Activated T-cell treated with anti-CD3 and anti-CD28 coated beads for 24 hours (primary cell): Measurements from ENCODE around the gene TBC1D17.

Source experiments
- DNase-seq: peaks from one replicate; pipeline ENCODE4 v3.0.0-alpha.2; 2020; ENCODE audit warnings: low read depth

TBC1D17 gene

GRCh38 chr19:49877020-49877878 is at the start of gene TBC1D17, which contains the start of gene AKT1S1:
TSS of gene TBC1D17 (plus strand) at chr19:49877702. CDS start at chr19:49877724, 22 bp downstream.
TSS of gene AKT1S1 (minus strand) at chr19:49877355. CDS start at chr19:49873295, 4,060 bp downstream.
- peak; percentile 97 for DNase-seq

DNA sequence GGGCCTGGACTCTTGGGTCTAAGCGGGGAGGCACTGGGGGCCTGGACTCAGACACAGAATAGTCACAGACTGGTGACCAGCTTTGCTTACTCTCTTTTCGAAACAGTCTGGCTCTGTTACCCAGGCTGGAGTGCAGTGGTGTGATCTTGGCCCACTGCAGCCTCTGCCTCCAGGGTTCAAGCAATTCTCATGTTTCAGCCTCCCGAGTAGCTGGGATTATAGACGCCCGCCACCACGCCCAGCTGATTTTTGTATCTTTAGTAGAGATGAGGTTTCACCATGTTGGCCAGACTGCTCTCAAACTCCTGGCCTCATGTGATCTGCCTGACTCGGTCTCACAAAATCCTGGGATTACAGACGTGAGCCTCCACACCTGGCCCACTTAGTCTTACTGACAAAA is 48.3 kb upstream of the TBC1D17 start:
- DNase-seq: no peak

DNA sequence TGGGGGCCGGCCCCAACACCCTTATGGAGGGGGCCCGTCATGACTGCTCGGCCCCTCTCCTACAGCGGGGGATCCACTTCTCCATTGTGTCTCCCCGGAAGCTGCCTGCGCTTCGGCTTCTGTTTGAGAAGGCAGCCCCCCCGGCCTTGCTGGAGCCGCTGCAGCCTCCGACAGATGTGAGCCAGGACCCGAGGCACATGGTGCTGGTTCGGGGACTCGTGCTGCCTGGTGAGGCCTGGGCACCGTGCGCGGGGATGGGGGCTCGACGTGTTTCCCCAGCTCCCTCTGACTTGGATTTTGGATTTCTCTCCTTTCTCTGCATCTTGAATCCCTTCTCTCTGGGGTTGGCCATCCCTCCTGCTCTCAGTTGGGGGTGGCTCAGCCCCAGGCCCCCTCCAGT is 47.8 kb upstream of the TBC1D17 start:
- DNase-seq: no peak

GRCh38 chr19:49830766-49831165 is 46.7 kb upstream of the TBC1D17 start:
- no peak for DNase-seq

GRCh38 chr19:49831592-49831991 is 45.9 kb upstream of the TBC1D17 start:
- DNase-seq: no peak

GRCh38 chr19:49832556-49832955 is 44.9 kb upstream of the TBC1D17 start:
- DNase-seq: no peak

DNA sequence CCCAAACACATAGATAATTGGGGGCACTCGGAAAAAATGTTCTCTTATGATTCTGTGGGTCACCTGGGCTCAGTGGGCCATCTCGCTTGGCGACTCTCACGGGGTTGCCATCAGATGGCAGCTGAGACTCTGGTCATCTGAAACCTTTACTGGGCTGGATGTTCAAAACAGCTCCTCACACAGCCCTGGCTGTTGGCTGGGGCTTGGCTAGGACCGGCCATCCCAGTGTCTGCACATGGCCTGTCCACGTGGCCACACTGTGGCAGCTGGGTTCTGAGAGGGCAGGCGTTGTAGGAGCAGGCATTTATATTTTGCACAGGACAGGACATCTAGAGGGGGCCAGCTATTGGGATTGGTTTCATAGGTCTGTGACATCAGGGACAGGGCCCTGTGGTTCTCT is 43.9 kb upstream of the TBC1D17 start:
- DNase-seq: no peak

GRCh38 chr19:49835562-49835961 is 41.9 kb upstream of the TBC1D17 start:
- no peak for DNase-seq

DNA sequence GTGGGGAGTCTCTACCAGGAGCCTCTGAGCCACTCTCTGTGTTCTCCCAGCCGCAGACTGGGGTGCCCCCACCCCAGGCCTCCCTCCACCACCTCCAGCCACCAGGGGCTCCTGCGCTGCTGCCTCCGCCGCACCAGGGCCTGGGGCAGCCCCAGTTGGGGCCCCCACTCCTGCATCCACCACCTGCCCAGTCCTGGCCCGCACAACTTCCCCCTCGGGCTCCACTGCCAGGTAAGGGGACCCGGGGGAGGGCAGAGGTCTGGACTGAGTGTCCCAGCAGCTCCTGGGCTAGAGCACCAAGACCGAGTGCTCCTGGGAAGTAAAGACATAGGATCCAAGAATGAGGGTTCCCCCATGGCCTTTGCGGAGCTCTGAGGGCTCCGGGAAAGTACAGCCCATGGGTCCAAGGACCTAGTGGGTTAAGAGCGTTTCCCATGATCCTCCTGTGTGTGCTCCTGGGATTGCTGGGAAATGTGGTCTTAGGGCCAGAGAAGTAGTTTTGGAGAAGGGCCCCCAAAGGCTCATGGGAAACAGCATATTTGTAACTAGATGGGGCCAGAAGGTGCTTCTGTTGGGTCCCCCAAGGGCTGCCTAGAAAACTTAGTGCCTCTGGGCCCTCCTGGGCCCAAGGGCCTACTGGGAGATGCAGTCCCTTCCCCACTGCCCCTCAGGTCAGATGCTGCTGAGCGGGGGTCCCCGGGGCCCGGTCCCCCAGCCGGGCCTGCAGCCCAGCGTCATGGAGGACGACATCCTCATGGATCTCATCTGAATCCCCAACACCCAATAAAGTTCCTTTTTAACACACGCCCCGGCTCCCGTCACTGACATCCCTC is 41.1 kb upstream of the TBC1D17 start:
- no peak for DNase-seq

GRCh38 chr19:49837009-49837310 is 40.5 kb upstream of the TBC1D17 start:
- DNase-seq: no peak

DNA sequence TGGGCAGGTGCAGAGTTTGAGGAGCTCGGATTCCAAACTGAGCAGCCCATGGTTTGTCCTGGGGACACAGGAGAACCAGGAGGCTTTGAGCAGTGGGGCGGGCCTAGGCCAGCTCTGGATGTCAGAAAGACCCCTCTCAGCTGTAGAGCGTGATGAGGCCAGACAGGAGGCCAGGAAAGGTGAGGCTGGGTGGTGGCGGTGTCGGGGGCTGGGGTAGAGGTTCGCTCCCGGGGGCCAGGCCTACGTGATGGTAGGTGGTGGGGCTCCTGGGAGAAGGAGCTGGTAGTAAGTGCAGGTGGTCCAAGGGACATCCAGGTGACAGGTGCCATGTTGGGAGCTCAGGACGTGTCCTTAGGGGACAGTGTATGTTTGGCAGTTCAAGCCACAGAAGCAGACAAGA is 40.1 kb upstream of the TBC1D17 start:
- no peak for DNase-seq

GRCh38 chr19:49838885-49839588 is 38.5 kb upstream of the TBC1D17 start:
- no peak for DNase-seq

DNA sequence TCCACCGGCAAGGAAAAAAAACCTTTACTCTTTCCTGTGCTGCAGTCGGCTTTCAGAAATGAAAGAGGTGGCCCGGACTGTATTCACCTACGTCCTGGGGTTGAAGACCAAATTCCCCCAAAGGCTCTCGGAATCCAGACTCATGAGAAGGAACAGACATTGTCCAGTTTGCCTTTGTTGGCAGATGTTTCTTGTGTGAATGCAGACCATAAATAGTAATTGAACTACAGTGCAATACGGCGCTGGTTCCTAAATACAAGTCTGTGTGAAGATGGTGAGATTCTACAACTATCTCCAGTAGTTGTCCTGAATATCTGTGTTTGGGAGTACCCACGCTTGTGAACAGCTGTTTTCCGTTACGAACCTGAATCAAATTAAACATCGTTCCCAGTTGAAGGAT is 37.8 kb upstream of the TBC1D17 start:
- no peak for DNase-seq

DNA sequence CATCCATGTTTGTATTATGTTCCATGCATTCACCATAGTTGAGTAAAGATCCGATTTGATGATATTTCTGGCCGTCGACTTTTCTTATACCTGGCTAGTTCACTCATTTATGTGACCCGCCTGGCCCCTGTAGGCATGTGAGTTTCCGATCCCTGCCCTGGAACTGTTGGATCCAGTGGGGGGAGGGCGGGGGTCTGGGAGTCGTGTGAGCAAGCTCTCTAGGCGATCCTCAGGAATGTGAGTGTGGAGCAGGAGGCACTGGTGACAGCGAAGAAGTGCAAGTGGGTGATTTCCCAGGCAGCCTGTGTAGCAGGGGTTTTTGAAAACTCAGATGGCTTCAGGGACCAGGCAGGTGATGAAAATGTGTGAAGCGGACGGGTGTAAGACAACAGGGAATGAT is 37.2 kb upstream of the TBC1D17 start:
- DNase-seq: no peak

- no peak for DNase-seq
Observed at GRCh38 chr19:49840736-49841249, 36.7 kb upstream of the TBC1D17 start.

- no peak for DNase-seq
Observed at GRCh38 chr19:49843265-49843664, 34.2 kb upstream of the TBC1D17 start.

DNA sequence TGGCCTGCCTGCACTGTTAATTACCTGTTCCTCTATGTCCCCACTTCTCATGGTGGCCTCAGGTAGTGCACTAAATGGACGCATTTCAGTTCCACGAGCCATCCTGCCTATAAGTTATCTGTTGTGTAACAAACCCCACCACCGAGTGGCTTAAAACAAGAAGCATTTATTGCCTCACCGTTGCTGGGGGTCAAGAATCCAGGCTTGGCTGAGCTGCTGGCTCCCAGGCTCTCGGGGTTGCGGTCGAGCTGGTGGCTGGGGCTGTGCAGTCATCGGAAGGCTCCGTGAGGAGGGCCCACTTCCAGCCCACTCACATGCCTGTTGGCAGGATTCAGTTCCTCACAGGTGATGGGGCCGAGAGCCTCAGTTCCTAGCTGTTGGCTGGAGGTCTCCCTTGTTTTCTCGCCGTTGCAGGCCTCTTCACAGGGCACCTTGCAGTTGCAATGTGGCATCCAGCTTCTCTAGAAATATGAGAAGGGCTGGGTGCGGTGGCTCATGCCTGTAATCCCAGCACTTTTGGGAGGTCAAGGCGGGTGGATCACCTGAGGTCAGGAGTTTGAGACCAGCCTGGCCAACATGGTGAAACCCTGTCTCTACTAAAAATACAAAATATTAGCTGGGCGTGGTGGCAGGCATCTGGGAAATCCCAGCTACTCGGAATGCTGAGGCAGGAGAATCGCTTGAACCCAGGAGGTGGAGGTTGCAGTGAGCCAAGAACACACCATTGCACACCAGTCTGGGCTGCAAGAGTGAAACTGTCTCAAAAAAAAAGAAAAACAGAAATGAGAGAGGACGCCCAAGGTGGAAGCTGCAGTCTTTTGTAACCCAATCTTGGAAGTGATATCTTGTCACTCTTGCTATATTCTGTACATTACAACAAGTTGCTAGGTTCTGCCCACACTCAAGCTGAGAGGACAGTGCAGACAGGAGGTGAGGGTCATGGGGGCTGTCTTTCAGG is 33.1 kb upstream of the TBC1D17 start:
- DNase-seq: no peak

GRCh38 chr19:49845414-49845813 is 32.1 kb upstream of the TBC1D17 start:
- no peak for DNase-seq

DNA sequence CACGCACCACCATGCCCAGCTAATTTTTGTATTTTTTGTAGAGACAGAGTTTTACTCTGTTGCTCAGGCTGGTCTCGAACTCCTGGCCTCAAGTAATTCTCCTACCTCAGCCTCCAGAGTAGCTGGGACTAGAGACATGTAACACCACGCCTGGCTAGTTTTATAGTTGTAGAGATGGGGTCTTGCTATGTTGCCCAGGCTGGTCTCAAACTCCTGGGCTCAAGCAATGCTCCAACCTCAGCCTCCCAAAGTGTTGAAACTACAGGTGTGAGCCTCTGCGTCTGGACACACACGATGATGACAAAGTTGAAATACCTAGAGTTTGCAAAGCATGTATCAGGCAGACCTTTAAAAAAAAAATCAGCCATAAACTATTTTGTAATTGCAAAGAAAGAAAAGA is 31.1 kb upstream of the TBC1D17 start:
- DNase-seq: no peak

- no peak for DNase-seq
Observed at GRCh38 chr19:49847731-49848696, 29.5 kb upstream of the TBC1D17 start.
